ENCODE measurements around the gene ANKRD62. TPM values are rescaled to one million over a fixed set of nuclear protein-coding genes. Genes with fewer than 3 reads are reported as not detected.

ANKRD62 gene
- total RNA-seq, 1 donor from 2014 or later = not detected

GRCh38 chr18:12048010-12048826 lies 45.4 kb upstream of the ANKRD62 start:
- Histone ChIP-seq H3K4me1 (no peaks in the 10 kb centered on the region), H3K27ac (no peak overlapping the region), H3K27me3 (no peaks in the 10 kb centered on the region), H3K4me3 (no peak overlapping the region), H3K9me3 (no peaks in the 10 kb centered on the region), H3K36me3 (no peaks in the 10 kb centered on the region)
- TF ChIP-seq CTCF (IDR thresholded peaks at IDR 0.05) = no peak
- intact Hi-C loops (cut with DNase I) = no loop called here
- no peak for DNase-seq (ENCODE audit: low spot score in 2 of 2)

- Histone ChIP-seq H3K36me3 (no peaks in the 10 kb centered on the region), H3K4me3 (no peak overlapping the region), H3K9me3 (no peaks in the 10 kb centered on the region), H3K27me3 (no peaks in the 10 kb centered on the region), H3K4me1 (no peaks in the 10 kb centered on the region), H3K27ac (no peak overlapping the region)
- no peak for DNase-seq (ENCODE audit: low spot score in 2 of 2)
- no peak for TF ChIP-seq CTCF (IDR thresholded peaks at IDR 0.05)
- intact Hi-C loops (cut with DNase I) = no loop called here
These were observed 44.8 kb upstream of the ANKRD62 start for GRCh38 chr18:12048827-12049175.

- no peak for TF ChIP-seq CTCF (IDR thresholded peaks at IDR 0.05)
- DNase-seq (ENCODE audit: low spot score in 2 of 2) = no peak
- Histone ChIP-seq H3K9me3 (no peaks in the 10 kb centered on the region), H3K36me3 (no peaks in the 10 kb centered on the region), H3K27me3 (no peaks in the 10 kb centered on the region), H3K4me3 (no peak overlapping the region), H3K4me1 (no peaks in the 10 kb centered on the region), H3K27ac (no peak overlapping the region)
- intact Hi-C loops (cut with DNase I) = no loop called here
These were observed 43.4 kb upstream of the ANKRD62 start for GRCh38 chr18:12049978-12050811.

- Histone ChIP-seq H3K27ac (no peak overlapping the region), H3K9me3 (no peaks in the 10 kb centered on the region), H3K36me3 (no peaks in the 10 kb centered on the region), H3K27me3 (no peaks in the 10 kb centered on the region), H3K4me3 (no peak overlapping the region), H3K4me1 (no peaks in the 10 kb centered on the region)
- TF ChIP-seq CTCF (IDR thresholded peaks at IDR 0.05) = no peak
- intact Hi-C loops (cut with DNase I) = no loop called here
- DNase-seq (ENCODE audit: low spot score in 2 of 2) = no peak
These were observed 40.8 kb upstream of the ANKRD62 start for GRCh38 chr18:12052866-12053265.

- Histone ChIP-seq H3K27ac (no peak overlapping the region), H3K36me3 (no peaks in the 10 kb centered on the region), H3K9me3 (no peaks in the 10 kb centered on the region), H3K4me1 (no peaks in the 10 kb centered on the region), H3K4me3 (no peak overlapping the region), H3K27me3 (no peaks in the 10 kb centered on the region)
- intact Hi-C loops (cut with DNase I) = no loop called here
- DNase-seq (ENCODE audit: low spot score in 2 of 2) = no peak
- TF ChIP-seq CTCF (IDR thresholded peaks at IDR 0.05) = no peak
These were observed 40.4 kb upstream of the ANKRD62 start for GRCh38 chr18:12053289-12053688.
